Measurements from ENCODE around the gene CTCFL.

GRCh38 chr20:57523782-57524181 is 1.2 kb downstream of the CTCFL start:
- TF ChIP-seq CTCF (IDR thresholded peaks at IDR 0.05; ENCODE audit: borderline replicate concordance, extremely low read depth, low read length, poor library complexity, severe bottlenecking), result no peak
- no peak for TF ChIP-seq EZH2 (IDR thresholded peaks at IDR 0.05; ENCODE audit: borderline replicate concordance, low read depth, low read length, severe bottlenecking)

Data from DND-41 (cell line).